ENCODE results near the gene COA8. TPM values are rescaled to one million over a fixed set of nuclear protein-coding genes. Genes with fewer than 3 reads are reported as not detected.

COA8 gene
- polyA plus RNA-seq, 3 donors = 13.2 to 58.1 (median 52.3) TPM

GRCh38 chr14:103520657-103521437 lies 41.9 kb upstream of the COA8 start:
- H3K27me3 Mint-ChIP-seq (ENCODE audit: low read depth in 3 of 3) = peaks cover 42 to 54% (median 43%) of the 10 kb centered on the region in 3 donors
- H3K4me2 ChIP-seq (replicated peaks; ENCODE audit: extremely low read depth, low read length, poor library complexity, severe bottlenecking) = peak overlapping the region; percentile 78
- H4K20me1 ChIP-seq (ENCODE audit: insufficient read depth, low read length) = peaks cover 25% of the 10 kb centered on the region
- peaks cover 6 to 9% of the 10 kb centered on the region in 2 donors for H3K9me3 ChIP-seq (replicated peaks in 1 of 2; ENCODE audit: control insufficient read depth in 1 of 2, insufficient read depth in 1 of 2, low read length in 2 of 2)
- intact Hi-C loops (cut with micrococcal nuclease) = loop anchor here in 1 of 2 donors (5.0 to 10.0 kb wide), 2 partner anchors 41 to 186 kb away; partner anchors contain the start of genes BAG5, COA8 and EIF5
- no peaks in the 10 kb centered on the region for H3K79me2 ChIP-seq (ENCODE audit: insufficient read depth, low read length)
- peak overlapping the region; percentile 40 for H3K9ac ChIP-seq (ENCODE audit: insufficient read depth, low read length, poor library complexity, severe bottlenecking)
- H3K36me3 ChIP-seq (replicated peaks in 1 of 2; ENCODE audit: control insufficient read depth in 1 of 2, insufficient read depth in 2 of 2, low read length in 2 of 2) = no peaks in the 10 kb centered on the region
- peaks cover 16 to 41% of the 10 kb centered on the region in 2 donors for H3K4me1 ChIP-seq (ENCODE audit: control insufficient read depth in 1 of 2, insufficient read depth in 2 of 2, low read length in 2 of 2)
- H3K4me3 Mint-ChIP-seq = peak overlapping the region; percentile 73 to 81
- 2% methylated on average over 49 of the region's 66 CpGs for WGBS (ENCODE audit: insufficient coverage)
- peaks cover 0 to 16% (median 6%) of the 10 kb centered on the region in 7 donors for H3K9me3 Mint-ChIP-seq
- DNase-seq = peak; percentile 80 to 89 (median 84)
- H3K27me3 ChIP-seq (ENCODE audit: control insufficient read depth in 2 of 2, insufficient read depth in 2 of 2, low read length in 2 of 2) = peaks cover 20 to 41% of the 10 kb centered on the region in 2 donors
- H2AFZ ChIP-seq (ENCODE audit: insufficient read depth, low read depth, low read length, poor library complexity, severe bottlenecking) = peak overlapping the region; percentile 72
- H3K4me1 Mint-ChIP-seq = peaks cover 18% of the 10 kb centered on the region
- TF ChIP-seq, protein P1, sequence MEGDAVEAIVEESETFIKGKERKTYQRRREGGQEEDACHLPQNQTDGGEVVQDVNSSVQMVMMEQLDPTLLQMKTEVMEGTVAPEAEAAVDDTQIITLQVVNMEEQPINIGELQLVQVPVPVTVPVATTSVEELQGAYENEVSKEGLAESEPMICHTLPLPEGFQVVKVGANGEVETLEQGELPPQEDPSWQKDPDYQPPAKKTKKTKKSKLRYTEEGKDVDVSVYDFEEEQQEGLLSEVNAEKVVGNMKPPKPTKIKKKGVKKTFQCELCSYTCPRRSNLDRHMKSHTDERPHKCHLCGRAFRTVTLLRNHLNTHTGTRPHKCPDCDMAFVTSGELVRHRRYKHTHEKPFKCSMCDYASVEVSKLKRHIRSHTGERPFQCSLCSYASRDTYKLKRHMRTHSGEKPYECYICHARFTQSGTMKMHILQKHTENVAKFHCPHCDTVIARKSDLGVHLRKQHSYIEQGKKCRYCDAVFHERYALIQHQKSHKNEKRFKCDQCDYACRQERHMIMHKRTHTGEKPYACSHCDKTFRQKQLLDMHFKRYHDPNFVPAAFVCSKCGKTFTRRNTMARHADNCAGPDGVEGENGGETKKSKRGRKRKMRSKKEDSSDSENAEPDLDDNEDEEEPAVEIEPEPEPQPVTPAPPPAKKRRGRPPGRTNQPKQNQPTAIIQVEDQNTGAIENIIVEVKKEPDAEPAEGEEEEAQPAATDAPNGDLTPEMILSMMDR (IDR thresholded peaks at IDR 0.05) = peak; percentile 68
- H3K27ac ChIP-seq (ENCODE audit: low read depth in 1 of 2, low read length in 2 of 2) = no peak overlapping the region
- H3K4me3 ChIP-seq (replicated peaks in 1 of 3; ENCODE audit: low read depth in 2 of 3, low read length in 3 of 3) = peak overlapping the region; percentile 32 to 69 (median 42)
- H3K27ac Mint-ChIP-seq = no peak overlapping the region
- H3K36me3 Mint-ChIP-seq = peaks cover 0 to 7% of the 10 kb centered on the region in 2 donors

GRCh38 chr14:103521438-103521950 lies 41.3 kb upstream of the COA8 start:
- peaks cover 20 to 41% of the 10 kb centered on the region in 2 donors for H3K27me3 ChIP-seq (ENCODE audit: control insufficient read depth in 2 of 2, insufficient read depth in 2 of 2, low read length in 2 of 2)
- Mint-ChIP-seq H3K4me3 (peak overlapping the region; percentile 75 to 81), H3K4me1 (peaks cover 24% of the 10 kb centered on the region), H3K36me3 (peaks cover 0 to 9% of the 10 kb centered on the region in 2 donors), H3K27me3 (ENCODE audit: low read depth in 3 of 3) (peaks cover 41 to 54% (median 45%) of the 10 kb centered on the region in 3 donors), H3K27ac (no peak overlapping the region), H3K9me3 (peaks cover 0 to 16% (median 6%) of the 10 kb centered on the region in 7 donors)
- peak overlapping the region; percentile 27 for H3K9ac ChIP-seq (ENCODE audit: insufficient read depth, low read length, poor library complexity, severe bottlenecking)
- H3K4me1 ChIP-seq (ENCODE audit: control insufficient read depth in 1 of 2, insufficient read depth in 2 of 2, low read length in 2 of 2) = peaks cover 22 to 48% of the 10 kb centered on the region in 2 donors
- WGBS (ENCODE audit: insufficient coverage) = under 1% methylated on average over 77 of the region's 77 CpGs
- intact Hi-C loops (cut with micrococcal nuclease) = loop anchor here in 1 of 2 donors (5.0 to 10.0 kb wide), 2 partner anchors 41 to 187 kb away; partner anchors contain the start of genes BAG5, COA8 and EIF5
- H3K36me3 ChIP-seq (replicated peaks in 1 of 2; ENCODE audit: control insufficient read depth in 1 of 2, insufficient read depth in 2 of 2, low read length in 2 of 2) = no peaks in the 10 kb centered on the region
- H3K79me2 ChIP-seq (ENCODE audit: insufficient read depth, low read length) = no peaks in the 10 kb centered on the region
- H3K4me3 ChIP-seq (replicated peaks in 1 of 3; ENCODE audit: low read depth in 2 of 3, low read length in 3 of 3) = peak overlapping the region; percentile 32 to 69 (median 42)
- H3K27ac ChIP-seq (ENCODE audit: low read depth in 1 of 2, low read length in 2 of 2) = no peak overlapping the region
- no peak for DNase-seq
- peak overlapping the region; percentile 78 for H3K4me2 ChIP-seq (replicated peaks; ENCODE audit: extremely low read depth, low read length, poor library complexity, severe bottlenecking)
- peaks cover 6 to 9% of the 10 kb centered on the region in 2 donors for H3K9me3 ChIP-seq (replicated peaks in 1 of 2; ENCODE audit: control insufficient read depth in 1 of 2, insufficient read depth in 1 of 2, low read length in 2 of 2)
- TF ChIP-seq, protein P1 (IDR thresholded peaks at IDR 0.05) = no peak
- peak overlapping the region; percentile 72 for H2AFZ ChIP-seq (ENCODE audit: insufficient read depth, low read depth, low read length, poor library complexity, severe bottlenecking)
- peaks cover 23% of the 10 kb centered on the region for H4K20me1 ChIP-seq (ENCODE audit: insufficient read depth, low read length)
